Glomerular visceral epithelial cell (primary cell): ENCODE measurements around the gene KIF17.

Source experiments
- DNase-seq: peaks from one replicate; pipeline ENCODE4 v3.0.0-alpha.2; 2016; ENCODE audit errors: extremely low spot score

KIF17 gene

DNA sequence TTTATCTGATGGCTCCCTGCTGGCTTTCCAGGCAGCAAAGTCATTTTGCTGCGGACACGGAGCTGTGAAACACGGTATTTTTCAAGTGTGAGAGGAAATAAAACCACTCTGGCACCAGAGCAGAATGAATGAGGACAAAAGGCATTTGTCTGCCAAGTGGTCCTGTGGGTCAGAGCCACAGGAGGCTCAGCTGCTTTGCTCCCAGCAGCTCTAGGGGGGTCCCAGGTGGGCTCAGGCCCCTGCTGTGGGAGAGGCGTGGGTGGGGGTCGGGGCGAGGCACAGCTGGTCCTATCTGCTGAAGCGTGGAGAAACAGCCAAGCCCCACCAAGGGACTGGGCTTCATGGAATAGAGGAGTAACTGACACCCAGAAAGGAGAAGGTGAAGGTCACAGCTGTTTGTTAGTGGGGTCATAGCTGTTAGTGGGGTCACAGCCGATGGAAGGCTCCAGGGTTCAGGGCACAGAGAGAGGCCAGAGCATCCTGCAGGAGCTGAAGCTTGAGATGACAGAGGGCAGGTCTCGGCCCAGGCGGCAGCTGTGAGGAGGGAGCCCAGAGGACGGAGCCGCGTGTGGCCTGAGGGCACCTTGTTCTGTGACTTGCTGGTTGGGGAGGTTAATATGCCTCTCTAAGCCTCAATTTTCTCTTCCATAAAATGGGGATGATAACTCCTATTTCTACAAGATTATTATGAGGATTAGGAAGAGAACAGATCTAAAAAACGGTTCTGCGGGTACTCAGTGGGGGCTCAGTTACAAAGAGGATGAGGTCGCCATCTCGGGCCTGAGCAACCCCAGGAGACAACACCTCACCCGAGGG is 7.1 kb downstream of the KIF17 start:
- DNase-seq = no peak

DNA sequence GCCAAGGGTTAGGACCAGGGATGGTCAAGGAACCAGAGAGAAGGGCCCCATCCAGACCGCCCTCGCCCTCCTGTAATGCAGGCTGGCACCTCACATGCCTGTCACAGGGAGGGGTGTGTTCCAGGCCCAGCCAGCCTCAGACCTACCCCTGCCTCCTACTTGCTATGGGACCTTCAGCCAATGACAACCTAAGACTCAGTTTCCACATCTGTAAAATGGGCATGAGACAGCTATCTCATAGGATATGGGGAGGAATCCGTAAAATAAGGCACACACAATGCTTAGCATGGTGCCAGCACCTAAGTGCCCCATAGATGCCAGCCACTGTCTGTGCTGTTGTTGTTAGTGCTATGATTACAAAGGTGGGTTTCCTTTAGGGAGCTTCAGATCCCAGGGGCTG is 7.9 kb downstream of the KIF17 start:
- DNase-seq = no peak

DNA sequence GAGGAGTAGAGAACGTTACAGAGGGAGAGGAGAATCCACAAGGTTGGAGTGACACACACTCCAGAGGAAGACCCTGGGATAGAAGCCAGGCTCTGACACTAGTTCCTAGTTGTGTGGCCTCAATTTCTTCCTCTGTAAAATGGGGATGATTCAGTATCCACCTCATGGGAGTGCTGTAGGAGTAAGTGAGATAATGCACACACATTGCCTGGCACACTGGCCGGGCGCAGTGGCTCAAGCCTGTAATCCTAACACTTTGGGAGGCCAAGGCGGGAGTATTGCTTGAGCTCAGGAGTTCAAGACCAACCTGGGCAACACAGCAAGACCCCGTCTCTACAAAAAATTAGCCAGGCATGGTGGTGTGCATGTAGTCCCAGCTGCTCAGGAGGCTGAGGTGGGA is 8.9 kb downstream of the KIF17 start:
- no peak for DNase-seq

DNA sequence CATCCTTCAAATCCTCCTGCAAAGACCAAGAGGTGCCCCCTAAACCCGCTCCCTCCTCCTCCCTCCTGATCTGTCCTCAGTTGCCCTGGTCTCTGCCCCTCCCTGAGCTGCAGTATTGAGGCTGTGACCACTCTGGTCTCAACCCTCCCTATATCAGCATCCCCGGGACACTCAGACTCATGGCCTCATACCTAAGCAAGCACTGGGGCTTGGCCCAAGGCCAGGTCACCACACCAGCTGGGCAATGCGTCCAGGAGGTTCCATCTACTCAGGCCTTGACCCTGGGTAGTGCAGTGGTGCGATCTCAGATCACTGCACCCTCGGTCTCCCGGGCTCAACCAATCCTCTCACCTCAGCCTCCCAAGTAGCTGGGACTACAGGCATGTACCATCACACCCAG is 9.8 kb downstream of the KIF17 start:
- DNase-seq = no peak

DNA sequence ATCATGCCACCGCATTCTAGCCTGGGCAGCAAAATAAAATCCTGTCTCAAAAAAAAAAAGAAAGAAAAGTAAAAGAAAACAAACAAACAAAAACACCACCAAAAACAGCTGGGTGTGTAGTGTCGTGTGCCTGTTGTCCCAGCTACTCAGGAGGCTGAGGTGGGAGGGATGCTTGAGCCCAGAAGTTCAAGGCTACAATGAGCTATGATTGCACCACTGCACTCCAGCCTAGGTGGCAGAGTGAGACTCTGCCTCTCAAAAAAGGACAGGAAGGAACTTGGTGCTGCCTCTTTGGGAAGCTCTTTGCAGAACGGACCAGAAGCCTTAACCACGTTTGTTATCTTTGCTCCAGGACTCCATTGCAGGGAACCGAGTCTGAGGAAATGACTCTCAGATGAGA is 11.0 kb downstream of the KIF17 start:
- no peak for DNase-seq

DNA sequence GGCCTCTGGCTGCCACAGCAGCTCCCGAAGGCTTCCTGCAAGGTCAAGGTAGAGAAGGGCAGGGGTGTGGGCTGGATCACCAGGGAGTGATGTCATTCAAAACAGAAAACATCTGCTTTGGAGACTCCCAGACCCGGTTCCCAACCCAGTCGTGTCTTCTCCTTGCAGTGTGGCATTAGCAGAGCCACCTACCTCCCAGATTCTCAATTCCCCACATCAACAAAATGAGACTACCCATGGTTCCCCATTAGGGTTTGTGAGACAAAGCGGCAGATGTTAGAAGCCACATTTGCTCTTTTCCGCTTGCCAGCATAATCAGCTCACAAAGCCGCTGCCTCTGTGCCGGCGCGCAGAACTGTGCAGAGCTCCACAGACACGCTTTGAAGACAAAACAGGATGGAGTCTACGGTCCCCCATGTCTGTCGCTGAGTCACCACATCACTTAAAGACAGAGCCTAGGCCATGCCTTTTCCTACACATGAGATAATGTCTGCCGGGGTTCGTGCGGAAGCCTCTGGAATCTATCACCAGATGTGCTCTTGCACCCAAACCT is 12.5 kb downstream of the KIF17 start:
- no peak for DNase-seq

DNA sequence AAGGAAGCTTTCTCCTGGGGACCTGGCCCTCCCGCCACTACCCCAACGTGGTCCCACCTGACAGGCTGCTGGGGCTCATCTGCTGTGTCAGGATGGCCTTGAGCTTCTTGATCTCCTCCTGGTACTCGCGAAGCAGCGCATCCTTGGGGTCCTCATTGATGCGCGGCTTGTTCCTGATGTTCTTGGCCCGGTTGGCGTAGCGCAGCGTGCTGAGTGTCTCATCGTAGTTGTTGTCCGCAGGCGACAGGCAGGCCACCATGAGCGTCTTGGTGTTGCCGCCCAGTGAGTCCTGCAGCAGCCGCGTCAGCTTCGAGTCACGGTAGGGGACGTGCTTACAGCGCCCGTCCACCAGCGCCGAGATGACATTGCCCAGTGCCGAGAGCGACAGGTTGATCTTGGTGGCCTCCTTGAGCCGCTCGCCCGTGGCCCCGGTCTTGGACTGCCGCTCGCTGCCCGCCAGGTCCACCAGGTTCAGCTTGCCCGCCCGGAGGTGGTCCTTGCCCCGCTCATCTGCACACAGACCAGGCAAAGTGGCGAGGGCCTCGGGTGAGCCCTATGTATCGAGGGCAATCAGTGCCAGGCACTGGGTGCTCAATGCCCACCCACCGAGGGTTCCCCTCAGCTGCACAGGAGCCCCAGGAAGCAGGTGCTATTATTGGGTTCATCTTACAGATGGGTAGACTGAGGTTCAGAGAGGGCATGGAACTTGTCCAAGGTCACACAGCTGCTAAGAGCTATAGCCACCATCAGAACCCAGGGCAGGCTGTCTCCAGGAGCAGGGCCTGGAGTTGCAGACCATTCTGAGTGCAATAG is 13.2 kb downstream of the KIF17 start:
- DNase-seq = no peak

DNA sequence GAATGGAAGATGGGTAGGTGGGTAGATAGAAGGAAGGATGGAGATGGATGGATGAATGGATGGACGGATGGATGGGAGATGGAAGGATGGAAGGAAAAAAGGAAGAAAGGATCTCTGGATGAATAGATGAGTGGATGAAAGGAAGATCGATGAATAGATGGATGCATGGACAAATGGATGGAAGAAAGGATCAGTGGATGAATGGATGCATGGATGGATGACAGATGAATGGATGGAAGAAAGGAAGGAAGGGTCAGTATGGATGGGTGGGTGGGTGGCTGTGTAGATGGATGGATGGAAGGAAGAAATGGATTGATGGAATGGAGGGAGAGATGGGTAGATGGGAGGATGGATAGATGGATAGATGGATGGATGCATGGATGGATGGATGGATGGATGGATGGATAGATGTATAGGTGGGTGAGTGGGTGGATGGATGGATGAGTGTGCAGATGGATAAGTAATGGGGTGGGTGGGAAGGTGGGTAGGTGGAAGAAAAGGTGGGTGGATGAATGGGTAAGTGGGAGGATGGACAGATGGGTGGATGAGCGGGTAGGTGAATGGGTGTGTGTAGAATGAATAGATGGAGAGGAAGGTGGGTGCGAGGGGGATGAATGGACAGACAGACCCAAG is 14.6 kb downstream of the KIF17 start:
- no peak for DNase-seq

DNA sequence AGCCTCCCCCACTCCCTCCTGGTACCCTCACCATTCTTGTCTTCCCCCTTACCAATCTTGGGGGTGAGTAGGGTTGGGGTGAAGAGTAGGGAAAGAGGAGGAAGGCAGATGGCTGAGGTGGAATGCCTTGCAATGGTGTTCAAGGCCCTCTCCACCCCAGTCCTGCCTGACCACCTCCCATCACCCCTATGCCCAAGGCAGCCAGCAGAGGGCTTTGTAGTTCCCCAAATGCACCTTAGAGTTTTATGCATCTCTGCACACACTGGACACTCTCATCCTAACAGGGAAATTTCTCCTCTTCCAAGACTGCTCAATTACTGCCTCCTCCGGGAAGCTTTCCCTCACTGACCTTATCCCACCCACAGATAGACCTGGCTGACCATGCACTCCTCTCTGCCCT is 15.4 kb downstream of the KIF17 start:
- DNase-seq = peak; percentile 21

DNA sequence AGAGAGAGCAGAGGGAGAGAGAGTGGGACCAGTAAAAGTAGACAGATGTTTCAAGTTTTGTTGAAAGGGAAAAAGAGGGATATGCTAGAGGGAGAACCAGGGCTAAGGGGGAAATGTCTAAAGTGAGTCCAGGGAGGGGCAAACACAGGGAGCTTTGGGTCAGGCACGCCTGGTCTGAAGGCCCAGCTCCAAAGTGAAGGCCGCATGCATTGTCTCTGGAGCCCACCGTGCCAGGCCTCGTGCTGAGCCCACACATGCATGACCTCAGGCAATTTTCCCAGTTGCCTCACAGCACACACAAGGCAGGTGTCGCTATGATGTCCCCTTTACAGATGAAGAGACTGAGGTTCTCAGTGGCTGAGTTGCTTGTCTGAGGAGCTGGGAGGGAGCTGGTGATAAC is 16.0 kb downstream of the KIF17 start:
- DNase-seq = no peak

DNA sequence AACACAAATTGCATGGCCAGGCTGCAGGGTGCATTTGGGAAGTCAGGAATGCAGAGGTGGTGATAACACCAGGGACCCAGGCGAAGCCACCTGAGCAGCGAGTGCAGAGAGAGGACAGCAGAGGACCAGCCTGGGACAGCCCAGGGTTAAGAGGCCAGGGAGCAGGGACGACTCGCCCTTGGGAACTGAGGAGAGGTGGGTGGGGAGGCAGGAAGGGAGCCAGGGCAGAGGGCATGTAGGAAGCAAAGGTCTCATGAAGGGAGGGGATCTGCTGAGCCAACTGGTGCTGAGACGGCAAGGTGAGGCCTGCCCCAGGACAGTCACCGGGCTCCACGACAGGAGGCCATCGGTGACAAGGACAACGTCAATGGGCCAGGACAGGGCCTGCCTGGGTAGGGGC is 16.4 kb downstream of the KIF17 start:
- no peak for DNase-seq

DNA sequence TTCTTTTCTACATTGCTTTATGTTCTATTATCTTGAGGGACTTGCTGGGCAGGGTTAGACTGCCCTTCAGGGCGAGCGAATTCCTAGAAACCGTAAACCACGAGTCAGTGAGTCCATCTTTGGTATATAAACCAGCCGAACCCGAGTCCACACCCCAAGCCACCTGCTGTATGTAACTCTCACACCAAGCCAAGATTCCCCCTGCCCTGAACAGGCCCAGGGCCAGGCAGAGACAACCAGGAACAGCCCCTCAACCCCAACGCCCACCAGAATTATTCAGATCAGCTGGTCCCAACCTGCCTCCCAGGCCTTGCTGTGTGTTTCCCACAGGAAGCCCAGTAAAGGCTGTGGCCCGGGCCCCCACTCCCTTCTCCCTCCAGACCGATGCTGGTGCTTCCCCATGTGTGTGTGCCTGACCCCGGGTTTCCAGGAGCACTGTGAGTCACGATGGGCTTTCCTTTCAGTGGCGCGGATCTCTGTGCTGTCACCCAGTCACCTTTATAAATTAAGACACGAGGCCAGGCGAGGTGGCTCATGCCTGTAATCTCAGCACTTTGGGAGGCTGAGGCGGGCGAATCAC is 17.1 kb downstream of the KIF17 start:
- no peak for DNase-seq

DNA sequence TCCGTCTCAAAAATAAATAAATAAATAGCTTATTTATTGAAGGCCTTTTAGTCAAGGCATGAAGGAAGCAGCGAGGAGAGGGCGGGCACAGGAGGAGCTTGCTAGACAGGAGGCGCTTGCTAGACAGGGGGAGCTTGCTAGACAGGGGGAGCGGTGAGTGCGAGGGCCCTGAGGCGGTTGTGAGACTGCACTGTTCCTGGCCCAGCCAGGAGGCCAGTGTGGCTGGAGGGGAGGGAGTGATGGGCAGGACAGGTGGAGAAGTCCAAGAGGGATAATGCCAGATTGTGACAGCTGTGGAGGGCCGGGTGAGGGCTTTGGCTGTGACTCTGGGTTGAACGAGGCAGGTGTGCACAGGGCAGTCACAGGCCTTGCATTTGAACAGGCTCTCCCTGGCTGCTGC is 18.2 kb downstream of the KIF17 start:
- no peak for DNase-seq

DNA sequence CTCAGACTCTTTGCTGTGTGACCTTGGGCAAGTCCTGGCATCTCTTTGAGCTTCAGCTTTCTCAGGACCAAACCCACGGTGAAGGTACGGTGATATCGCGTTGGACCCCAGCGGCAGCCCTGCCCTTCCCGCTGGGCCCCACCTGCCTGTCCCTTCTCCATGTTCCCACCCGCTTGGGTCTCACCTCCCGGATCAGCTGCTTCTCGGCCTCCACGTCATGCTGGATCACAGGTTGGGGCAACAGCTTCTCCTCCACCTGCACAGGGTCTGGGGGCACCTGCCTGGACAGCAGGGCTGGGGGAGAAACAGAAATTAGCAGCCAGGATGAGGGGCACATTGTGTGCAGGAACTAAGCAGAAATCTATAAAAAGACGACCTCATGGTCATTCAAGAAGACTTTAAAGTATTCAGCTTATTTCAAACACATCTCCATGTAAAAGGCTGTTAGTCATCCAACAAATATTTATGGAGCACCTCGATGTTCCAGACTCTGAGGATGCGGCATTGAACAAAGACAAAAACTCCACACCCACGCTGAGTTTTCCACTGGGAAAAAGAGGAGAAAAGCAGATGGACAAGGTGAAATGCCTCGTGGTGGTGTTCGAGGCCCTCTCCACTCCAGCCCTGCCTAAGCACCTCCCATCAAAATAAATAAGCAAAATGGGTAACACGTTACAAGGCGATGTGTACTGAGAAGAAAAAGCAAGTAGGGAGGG is 19.5 kb downstream of the KIF17 start:
- peak; percentile 23 for DNase-seq

DNA sequence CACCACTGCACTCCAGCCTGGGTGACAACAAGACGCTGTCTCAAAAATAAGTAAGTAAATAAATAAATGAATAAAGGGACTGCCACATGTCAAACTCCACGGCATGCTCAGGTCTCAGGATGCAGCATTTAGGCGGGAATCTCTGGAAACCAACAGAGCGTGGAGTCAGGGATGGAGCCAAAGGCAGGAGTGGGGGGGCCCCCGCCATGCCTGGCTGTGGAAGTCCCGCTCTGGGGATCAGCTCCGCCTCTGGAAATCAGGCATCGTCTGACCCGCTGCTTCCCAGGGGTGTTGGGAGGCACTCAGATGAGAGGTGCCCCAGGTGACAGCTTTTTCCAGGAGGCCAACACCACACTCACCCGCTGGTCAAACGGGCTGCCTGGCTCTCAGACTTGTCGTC is 20.2 kb downstream of the KIF17 start:
- no peak for DNase-seq

DNA sequence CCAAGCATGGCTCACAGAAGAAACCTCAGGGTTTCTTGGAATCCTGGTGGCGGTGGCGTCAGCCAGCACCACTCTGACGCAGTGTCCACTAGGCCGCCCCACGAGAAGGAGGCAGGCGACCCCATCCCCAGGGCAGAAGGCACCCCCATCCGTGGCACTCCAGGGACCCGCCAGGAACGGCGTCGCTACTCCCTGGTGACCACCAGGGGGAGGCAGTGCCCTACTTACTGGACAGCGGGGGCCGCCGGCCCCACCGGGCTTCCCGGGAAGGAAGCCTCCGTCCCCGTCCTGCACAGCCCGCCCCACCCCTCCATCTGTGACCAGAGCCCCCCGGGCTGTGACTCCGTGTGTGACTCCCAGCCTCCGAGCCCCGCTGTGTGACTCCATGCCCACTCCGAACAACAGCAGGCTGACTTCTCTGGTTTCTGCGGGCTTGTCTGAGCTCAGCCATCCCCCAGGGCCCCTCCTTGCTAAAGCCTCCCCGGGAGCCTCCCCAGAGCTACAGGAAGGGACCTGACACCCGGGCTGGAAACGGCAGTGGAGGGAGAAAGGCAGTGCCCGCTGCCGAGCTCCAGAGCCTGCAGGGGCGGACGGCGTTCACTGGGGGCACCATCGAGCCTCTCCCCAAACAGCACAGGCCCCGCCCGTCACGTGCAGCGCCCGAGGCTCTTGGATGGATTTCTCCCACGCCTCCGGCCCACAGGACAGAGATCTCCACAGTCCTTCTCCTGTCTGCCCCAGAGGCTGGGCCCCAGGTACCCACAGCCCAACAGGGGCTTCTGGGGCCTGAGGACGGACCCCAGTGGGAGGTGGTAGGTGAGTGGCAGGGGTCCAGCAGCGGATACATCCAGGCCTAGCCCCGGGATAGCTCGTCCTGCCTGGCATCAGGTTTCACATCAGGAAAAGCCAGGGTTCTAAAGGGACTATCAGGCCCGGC is 21.1 kb downstream of the KIF17 start:
- DNase-seq = peak; percentile 94

DNA sequence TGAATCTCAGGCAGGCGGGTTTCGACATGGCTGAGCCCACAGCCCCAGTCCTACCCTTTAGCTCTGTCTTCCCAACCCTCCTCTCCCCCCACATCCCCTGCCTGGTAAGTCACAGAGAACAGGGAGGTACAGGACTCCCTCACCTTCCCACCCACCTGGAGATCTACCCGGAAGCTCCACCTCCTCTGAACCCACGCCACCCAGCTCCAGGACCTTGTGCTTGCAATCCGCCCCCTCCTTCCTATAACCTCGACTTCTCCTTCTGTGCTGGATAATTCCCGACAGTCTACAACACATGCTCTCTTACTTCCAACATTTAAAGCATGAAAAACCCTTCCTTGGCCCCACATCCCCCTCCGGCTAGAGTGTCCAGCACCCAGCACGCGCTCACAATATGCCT is 22.3 kb downstream of the KIF17 start:
- no peak for DNase-seq

DNA sequence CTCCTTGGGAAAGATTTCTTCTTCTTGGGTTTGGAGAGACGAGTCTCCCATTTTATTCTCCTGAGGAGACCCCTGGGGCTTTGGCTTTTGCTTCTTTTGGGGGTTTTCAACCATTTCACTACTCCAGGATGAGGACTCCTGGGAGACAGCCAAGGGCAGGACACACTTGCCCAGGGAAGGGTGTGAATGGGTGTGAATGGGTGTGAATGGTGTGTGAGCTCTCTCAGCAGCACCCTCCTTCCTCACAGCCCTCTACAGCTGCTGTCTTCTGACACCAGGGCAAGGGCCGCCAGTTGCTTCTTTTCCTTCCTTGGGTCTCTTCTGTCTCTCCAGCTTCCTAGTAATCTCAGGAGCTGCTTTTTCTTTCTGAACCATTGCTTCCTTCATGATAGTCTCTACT is 24.2 kb downstream of the KIF17 start:
- DNase-seq = no peak

DNA sequence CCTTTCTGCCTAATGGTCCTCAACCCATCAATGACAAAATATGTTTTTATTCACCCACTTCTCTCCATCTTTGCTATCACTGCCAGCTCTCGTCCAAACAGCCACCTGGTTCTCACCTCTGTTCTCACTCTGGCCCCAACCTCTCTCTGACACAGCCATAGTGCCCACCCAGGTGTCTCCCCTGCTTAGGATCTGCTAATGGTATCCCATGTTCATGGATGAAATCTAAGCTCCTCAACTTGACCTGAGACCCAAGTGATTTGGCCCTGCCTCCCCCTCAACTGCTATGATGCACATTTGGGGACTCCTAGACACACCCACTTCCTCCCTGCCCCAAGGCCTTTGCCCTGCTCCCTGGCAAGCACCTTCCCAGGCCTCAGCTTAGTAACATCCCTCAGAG is 25.9 kb downstream of the KIF17 start:
- no peak for DNase-seq

DNA sequence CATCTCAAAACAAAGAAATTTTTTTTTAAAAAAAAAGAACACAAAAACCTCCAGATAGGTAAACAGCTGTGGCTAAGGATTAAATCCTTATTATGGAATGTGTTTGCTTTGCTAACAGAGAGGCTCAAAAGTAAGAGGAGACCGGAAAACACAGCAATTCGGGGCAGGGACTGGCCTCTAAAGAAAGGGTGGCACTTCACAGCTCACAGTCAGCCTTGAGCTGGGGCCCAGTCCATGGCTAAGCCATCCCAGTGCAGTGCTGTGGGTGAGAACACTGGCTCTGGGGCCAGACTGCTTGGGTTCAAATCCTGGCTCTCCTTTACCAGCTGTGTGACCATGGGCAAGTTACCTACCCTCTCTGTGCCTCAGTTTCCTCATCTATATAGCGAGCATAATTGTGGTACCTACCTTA is 28.2 kb downstream of the KIF17 start:
- no peak for DNase-seq
